ENCODE measurements around the gene FAM162A. TPM values are rescaled to one million over a fixed set of nuclear protein-coding genes. Genes with fewer than 3 reads are reported as not detected.

FAM162A gene
- total RNA-seq, 2 experiments from 2014 or later, result 99.1 to 102 TPM

Other genes starting within 250 kb of the FAM162A start
- under 1 TPM; 0.14 to 0.19 TPM for gene CASR, start 200.5 kb upstream of the FAM162A start, total RNA-seq
- gene CSTA, start 58.9 kb upstream of the FAM162A start, total RNA-seq, result not detected
- 10 to 100 TPM; 86.4 to 87.8 TPM for gene MIX23, start 951 bp upstream of the FAM162A start, total RNA-seq
- 1 to 10 TPM; 3.7 to 4.4 TPM for gene WDR5B, start 31.9 kb downstream of the FAM162A start, total RNA-seq
- gene KPNA1, start 130.8 kb downstream of the FAM162A start, total RNA-seq, result 10 to 100 TPM; 43.4 to 46.0 TPM
- gene PARP9, start 180.1 kb downstream of the FAM162A start, total RNA-seq, result 10 to 100 TPM; 38.1 to 38.4 TPM
- 10 to 100 TPM; 39.6 to 40.8 TPM for gene DTX3L, start 180.2 kb downstream of the FAM162A start, total RNA-seq
- 10 to 100 TPM in 1 of 2 experiments, 1 to 10 TPM in 1; 9.1 to 11.0 TPM for gene PARP15, start 193.5 kb downstream of the FAM162A start, total RNA-seq